Hair follicle dermal papilla cell (primary cell): ENCODE results near the gene PDILT. TPM values are rescaled to one million over a fixed set of nuclear protein-coding genes. Genes with fewer than 3 reads are reported as not detected.

ENCODE experiments used
- total RNA-seq: library from RNA; depleted of rRNA; stranded (reverse); fragments of >200 nt; gene quantifications from 2 replicates; pipeline ENCODE4 v1.2.3, GENCODE V29; 2012

The PDILT gene, protein sequence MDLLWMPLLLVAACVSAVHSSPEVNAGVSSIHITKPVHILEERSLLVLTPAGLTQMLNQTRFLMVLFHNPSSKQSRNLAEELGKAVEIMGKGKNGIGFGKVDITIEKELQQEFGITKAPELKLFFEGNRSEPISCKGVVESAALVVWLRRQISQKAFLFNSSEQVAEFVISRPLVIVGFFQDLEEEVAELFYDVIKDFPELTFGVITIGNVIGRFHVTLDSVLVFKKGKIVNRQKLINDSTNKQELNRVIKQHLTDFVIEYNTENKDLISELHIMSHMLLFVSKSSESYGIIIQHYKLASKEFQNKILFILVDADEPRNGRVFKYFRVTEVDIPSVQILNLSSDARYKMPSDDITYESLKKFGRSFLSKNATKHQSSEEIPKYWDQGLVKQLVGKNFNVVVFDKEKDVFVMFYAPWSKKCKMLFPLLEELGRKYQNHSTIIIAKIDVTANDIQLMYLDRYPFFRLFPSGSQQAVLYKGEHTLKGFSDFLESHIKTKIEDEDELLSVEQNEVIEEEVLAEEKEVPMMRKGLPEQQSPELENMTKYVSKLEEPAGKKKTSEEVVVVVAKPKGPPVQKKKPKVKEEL
- not detected in 2 replicates for total RNA-seq

DNA sequence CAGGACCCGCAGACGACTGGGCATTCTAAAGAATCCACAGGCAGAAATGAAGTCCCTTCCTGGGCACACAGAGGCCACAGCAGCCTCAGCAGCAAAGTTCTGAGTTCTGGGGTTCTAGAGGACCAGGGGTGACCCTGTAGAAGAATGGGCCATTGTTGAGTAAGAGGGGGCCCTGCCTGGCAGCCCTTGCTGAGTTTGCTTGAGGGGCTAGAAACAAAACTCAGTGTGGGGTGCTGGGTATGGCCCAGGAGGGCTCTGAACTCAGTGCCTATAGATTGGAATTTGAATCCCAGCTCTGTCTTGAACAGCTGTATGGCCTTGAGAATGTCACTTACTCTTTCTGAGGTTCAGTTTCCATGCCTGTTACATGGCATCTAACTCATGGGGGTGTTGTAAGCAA is at the start of gene PDILT:
TSS of gene PDILT (minus strand) at position 101 of the 400 bp plus-strand sequence. CDS start 5,437 bp downstream, outside the sequence.

GRCh38 chr16:20451364-20451763 is 46.8 kb upstream of the PDILT start, which contains the start of gene ACSM2A:
ACSM2A (plus strand) TSS chr16:20451521; CDS start chr16:20460115, 8,594 bp downstream.

DNA sequence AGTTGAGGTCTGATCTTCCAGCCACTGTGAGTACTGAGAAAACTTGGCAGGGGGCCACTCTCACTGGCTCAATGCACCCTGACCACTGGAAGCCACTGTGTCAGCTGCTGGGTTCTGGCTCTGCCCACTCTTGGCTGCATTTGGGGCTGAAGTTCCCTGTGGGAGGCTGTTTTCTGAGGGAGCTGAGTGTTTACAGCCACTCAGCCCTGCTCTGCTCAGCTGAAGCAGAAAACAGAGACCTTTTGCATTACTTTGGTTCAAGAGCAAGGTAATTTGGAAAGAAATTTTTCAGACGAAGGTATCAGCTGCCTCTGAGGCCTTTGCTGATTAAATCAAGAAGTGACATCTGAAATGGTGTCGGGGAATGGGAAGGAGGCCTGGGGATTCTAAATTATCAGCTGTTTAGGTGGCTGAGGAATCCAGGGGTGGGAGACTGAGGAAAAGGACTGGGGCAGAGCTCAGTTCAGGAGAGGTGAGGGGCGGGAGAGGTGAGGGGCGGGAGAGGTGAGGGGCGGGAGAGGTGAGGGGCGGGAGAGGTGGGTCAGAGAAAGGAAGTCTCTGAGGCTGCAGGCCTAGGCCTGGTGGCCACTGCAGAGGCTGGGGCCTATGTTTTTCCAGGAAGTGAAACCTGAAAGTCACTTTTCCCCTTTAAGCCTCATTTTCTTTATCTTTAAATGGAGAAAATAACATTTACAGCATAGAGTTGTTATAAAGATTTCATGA is 5.0 kb upstream of the PDILT start, which contains the start of gene ACSM5:
TSS of gene ACSM5 (plus strand) at position 137 of the 723 bp plus-strand sequence. CDS start 1,951 bp downstream, outside the sequence.

GRCh38 chr16:20352615-20353014 is 51.9 kb downstream of the PDILT start, which contains the start of gene UMOD:
UMOD (minus strand) TSS chr16:20352715; CDS start chr16:20350737, 1,978 bp downstream.

DNA sequence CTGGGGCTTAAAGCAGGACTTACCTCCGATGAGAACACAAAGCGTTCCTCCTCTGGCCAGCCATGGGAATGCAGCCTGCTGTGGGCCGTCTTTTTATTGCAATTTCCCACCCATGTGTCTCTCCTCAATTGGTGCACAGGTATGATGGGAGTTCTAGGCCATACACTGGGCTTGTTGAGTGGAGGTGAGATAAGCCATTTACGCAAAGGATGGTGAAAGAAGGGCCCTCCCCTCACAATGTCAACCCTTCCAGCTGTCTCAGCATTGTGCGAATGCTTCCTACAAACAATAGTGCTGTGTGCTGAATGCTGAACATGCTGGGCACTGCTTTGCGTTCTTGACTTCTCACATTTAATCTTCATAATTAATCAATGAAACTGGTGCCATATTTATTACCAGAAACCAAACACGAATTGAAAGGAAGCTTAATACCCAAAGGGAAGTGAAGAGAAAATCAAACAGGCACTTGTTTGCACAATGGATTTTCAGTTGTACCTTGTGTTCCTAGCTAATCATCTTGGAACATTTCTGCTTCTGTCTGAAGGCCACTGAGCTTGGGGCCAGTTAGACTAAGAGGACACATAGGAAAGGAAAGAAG is 77.0 kb downstream of the PDILT start, which contains the start of gene GP2:
TSS of gene GP2 (minus strand) at position 70 of the 598 bp plus-strand sequence. CDS start 1,082 bp downstream, outside the sequence.

Other genes starting within 250 kb of the PDILT start
- not detected in 2 replicates for gene GP2, start 77.2 kb downstream of the PDILT start, total RNA-seq
- not detected in 2 replicates for gene UMOD, start 52.0 kb downstream of the PDILT start, total RNA-seq
- 0.24 TPM in 1 of 2 replicates, not detected in the other for gene ACSM5, start 4.8 kb upstream of the PDILT start, total RNA-seq
- gene ACSM2A, start 46.8 kb upstream of the PDILT start, total RNA-seq, result not detected in 2 replicates
- not detected in 2 replicates for gene ACSM2B, start 171.6 kb upstream of the PDILT start, total RNA-seq